HG02938 (cell line): ENCODE results near the gene BMPER.

Source experiments
- ATAC-seq: cut with Tn5 transposase; IDR thresholded peaks from one replicate; pipeline ENCODE4 v1.9.1; 2021; ENCODE audit warnings: mild to moderate bottlenecking, moderate library complexity; ENCODE audit not compliant: unreplicated experiment

Gene BMPER

DNA sequence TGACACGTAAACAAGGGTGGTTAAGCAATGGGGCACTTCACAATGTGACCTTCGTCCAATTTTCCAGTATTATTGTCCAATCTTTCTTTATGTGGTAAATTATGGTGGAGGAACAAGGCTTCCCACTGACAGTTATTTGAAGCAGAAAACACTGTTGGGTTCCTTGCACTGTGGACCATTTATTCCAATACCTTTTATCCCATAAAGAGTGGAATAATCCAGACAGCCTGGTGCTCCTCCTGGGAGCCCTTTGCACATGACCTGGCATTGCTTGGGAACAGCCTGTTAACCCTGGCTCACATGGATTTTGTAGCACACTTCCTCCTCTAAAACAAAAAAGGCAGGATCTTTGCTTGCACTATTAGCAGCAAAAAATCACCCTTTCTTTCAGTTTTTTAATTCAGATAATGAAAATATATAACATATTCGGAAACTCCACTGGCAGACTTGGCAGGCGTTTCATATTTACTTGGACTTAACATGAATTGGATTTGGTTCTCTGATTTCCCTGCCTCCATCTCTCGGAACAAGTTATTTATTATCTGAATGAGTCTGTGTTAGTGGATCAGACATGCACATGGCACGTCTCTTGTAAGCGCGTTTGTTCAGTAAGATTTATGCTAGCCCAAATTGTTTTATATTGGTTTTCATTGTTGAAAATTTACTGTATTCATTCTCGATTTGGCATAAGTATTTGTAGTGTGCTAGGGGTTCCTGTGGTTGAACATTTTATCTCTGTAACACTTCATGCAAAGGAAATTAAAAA, 59.3 kb downstream of the BMPER start:
- no peak for ATAC-seq

DNA sequence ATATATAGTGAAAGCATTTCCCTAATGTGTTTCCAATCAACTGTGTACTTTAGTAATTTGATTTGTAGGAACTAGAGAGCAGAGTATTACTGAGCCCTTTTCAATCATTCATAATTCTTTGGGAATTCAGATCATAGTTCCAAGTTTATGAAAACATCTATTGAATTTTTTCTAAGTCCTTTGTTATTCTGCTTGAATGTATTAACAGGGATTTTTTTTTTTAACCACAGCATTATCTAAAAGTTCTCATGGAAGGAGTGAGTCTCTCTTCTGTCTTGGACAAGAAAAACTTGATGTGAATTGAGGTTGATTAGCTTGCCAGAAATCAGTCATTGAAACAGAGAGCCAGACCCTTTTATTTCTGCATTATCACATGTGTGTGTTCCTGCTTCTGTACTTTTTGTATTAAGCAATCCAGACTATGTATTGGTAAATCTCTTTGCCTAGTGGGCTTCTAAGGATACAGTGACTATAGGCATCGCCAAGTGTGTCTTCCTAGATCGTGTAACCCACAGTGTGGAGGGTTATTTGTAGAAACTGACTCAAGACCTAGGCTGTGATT, 59.9 kb downstream of the BMPER start:
- ATAC-seq, result no peak

GRCh38 chr7:33968591-33968990, 63.3 kb downstream of the BMPER start:
- ATAC-seq, result no peak

DNA sequence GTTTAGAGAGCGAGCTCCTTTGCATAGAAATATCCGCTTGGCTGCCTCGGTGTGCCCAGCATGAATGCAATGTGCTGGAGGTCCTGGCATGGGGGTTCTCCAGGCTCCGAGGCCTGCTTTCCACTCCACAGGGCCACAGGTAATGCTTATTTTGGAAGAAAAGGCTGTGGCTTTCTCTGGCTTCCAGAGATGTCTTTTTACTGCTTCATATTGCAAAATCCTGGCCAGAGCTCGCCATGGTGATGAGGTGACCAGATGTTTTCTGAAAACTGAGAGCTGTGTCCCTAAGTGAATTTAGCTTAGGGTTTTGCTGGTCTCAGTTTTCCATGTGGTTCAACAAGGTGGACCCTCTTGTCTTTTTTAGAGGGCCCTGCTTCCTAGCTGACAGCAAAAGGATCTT, 65.2 kb downstream of the BMPER start:
- ATAC-seq, result no peak

GRCh38 chr7:33971106-33971505, 65.8 kb downstream of the BMPER start:
- no peak for ATAC-seq

GRCh38 chr7:33973231-33974015, 68.1 kb downstream of the BMPER start:
- no peak for ATAC-seq

- no peak for ATAC-seq
These were observed 74.0 kb downstream of the BMPER start for GRCh38 chr7:33979300-33979806.

- ATAC-seq, result no peak
These were observed 74.5 kb downstream of the BMPER start for GRCh38 chr7:33979807-33980355.

GRCh38 chr7:33981226-33981625, 75.9 kb downstream of the BMPER start:
- no peak for ATAC-seq

DNA sequence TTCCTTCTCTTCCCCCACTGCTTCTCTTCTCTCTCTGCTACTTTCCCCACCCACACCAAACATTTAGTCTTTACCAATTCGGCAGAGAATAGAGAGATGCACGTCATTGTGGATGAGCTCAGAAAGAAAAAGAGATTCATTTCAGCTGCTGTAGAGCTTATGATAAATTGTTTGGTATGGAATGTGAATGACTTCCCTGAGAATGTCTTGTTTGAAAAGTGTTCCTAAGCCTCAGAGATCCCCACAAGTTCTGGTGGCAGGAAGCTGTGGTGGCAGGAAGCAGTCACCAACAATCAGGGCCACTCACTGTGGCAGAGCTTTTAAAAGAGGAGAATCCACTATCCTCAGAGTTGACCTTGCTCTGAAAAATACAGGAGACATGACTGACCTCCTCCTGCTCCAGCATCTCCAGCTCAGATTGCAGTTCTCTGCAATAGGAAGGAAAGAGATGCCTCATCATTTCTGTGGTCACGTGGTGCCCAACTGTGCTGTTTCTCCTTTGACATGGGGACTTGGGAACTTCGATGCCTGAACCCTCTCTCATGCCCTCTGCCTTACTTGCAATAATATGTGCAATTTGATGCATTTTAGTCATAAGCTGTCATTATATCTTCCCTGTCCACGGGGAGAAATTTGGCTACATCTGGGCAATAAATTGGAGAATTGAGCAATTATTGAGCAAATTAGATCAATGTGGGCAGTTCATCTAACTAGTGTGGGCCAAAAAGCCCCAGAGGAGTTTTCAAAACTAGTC, 76.5 kb downstream of the BMPER start:
- no peak for ATAC-seq

DNA sequence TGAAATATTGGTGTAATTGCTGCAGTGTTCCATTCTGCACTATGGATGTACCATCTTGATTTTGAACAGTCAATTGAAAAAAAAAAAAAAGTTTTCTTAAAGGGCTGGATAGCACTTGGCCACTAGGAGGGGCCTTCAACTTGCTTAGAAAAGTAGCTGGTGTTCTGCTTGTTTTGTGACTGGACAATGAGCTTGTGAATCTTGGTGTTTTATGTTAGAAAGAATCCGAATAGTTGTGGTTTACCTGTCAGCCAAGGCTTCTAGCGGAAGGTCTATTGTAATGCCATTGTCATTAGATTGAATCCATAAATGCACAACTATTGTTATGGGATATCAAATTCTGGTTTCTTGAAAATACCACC, 77.1 kb downstream of the BMPER start:
- ATAC-seq, result no peak

DNA sequence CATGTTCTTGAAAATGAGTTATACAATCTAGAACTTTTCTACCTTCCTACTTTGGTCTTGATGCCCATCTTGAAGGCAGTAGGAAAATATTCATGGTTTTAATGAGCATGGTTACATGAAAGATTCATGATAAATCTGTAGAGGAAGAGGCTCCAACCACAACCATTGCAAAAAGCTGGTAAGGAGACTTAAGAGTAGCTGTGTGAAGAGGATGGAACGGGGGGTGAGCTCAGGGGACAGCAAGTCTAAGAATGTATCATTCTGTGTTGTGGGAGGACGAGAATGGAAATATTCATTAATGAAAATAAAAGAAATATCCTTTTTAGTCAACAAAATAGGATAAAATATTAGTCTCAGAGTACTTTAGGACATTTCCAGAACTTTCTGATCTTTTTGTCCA, 81.1 kb downstream of the BMPER start:
- ATAC-seq, result no peak

DNA sequence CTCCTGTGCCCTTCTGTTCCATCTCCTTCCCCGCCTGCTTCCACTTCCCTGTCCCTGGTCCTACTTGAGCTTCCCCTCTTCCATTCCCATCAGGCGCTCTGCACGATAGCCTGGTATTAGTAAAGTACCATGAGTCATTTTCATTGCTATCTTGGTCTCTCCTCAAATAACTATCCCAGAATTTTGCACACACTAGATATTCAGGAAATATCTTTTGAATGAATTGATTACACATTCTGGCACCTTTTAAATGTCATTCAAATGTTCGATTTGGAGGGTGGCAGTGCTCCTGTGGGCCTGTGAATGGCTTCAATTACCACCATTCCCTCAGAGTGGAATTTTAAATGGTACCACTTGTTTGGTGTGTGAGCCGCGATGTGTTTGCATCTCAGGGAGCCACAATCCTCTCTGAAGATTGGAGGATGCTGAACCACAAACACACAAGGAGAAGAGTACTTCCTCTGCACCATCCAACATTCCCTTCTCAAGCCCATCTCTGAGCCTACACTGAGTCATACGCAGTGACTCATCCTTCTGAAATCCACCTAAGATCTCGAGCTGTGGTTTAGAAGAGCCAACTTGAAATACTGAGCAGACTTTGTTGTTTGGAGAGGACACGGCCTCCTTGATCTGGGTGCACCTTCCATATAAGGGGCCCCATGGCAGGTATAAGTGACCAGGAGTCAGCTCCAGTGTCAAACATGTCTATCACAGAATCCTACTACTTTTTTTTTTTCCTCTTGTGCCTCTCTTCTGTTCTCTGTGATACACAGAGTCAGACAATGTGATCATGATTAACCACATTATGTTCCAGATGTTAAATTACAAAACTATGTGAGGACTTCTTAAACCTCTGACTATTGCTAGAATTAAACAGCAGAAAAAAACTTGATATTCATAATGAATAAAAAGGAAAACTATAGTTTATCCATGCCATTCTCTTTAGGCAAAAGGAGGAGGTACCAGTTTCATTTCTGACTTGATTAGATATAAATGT, 81.9 kb downstream of the BMPER start:
- no peak for ATAC-seq

DNA sequence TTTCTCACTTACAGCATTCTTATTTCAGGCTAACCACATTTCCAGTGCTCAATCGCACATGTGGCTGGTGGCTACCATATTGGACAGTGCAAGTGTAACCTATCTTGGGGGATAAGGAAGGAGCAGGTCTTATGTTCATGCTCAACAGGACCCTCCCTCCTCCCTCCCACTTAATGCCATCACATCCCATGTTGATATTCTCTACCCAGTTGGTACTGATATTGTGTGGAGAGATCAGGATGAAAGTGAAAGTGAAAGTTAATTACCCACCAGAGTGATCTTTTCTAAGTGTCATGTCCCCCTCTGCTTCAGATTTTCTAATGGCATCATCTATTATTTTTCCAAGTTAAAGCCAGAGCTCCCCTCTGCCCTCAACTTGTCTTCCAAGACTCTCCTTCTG, 91.6 kb downstream of the BMPER start:
- ATAC-seq, result no peak

GRCh38 chr7:33998476-33998875, 93.1 kb downstream of the BMPER start:
- ATAC-seq, result no peak

DNA sequence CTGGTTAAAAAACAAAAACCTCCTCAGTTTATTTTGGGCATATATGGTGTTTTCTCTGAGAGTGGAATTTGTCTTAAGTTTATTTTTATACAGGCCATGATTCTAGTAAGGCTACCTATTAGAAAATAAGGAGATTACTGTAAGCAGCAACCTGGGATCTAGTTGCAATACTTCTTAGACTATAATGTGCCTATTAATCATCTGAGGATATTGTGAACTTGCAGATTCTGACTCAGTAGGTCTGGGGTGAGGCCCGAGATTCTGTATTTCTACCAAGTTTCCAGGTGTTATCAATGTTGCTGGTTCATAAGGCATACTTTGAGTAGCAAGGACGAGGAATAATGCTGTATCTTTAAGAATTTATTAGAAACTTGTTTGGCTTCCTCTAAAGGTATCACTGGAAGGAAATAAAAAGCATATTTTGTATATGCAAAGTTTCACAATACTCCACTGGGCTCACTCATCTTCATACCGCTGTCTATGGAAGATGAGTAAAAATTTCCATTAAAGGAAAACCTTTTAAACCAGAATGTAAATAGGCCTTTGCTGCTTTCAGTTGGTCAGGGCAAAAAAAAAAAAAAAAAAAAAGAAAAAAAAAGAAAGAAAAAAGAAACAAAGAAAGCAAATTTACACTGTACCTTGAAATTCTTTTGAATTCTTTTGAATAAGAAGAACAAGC, 105.8 kb downstream of the BMPER start:
- ATAC-seq, result no peak

GRCh38 chr7:34011696-34012095, 106.4 kb downstream of the BMPER start:
- no peak for ATAC-seq

DNA sequence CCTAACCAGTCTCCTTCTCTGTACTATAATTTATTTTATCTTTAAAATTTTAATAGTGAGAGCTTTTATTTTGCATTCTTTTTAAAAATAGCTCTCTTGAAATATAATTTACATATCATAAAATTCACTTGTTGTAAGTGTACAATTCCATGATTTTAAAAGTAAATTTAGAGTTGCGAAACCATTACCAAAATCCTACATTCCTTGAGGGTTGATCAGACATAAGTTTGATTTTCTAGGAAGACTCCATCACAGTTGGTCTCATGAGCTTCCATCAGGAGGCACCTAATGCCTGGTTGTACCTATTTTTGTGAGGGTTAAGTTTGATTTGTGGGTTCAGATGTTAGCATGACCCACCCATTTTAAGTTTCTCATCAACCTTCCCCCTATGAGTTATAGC, 108.1 kb downstream of the BMPER start:
- ATAC-seq, result no peak

DNA sequence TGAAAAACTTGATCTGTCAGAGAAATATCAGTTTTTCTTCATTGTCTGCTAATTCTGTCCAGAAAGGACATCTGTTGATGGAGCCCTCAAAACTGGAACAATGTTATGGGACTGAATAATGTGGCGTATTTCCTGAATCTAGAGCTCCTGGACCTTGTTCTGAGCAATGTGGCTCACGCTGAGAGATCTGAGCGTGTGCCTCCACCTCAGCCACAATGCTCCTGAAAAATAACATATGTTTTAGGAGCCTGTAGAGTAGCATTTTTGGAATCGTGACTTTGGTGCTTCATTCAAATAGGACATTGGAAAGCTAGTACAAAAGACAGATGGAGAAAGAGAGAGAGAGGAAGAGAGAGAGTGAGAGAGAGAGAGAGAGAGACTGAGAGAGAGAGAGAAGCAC, 110.3 kb downstream of the BMPER start:
- no peak for ATAC-seq
